ENCODE data around the gene ANAPC1.

DNA sequence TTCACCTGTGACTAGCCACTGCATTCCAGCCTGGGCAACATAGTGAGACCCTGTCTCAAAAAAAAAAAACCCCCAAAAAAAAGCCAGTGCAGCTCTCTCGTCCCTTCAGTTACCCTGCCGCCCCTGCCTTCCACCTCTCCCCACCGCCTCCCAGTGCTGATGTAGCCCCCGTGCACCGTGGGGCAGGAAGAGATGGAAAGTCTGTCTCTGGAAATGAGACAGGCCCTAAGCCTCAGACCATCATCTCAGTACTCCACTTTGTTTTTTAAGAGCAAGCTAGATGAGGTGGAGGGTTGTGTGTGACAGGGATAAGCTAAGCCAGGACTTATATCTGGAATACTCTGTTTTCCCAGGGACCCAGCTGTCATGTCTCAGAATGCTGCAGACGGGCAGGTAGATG is 46.4 kb upstream of the ANAPC1 start:
- no peak for TF ChIP-seq EP300 (IDR thresholded peaks at IDR 0.05)
- TF ChIP-seq POLR2A (IDR thresholded peaks at IDR 0.05): no peak
- TF ChIP-seq, protein P1, sequence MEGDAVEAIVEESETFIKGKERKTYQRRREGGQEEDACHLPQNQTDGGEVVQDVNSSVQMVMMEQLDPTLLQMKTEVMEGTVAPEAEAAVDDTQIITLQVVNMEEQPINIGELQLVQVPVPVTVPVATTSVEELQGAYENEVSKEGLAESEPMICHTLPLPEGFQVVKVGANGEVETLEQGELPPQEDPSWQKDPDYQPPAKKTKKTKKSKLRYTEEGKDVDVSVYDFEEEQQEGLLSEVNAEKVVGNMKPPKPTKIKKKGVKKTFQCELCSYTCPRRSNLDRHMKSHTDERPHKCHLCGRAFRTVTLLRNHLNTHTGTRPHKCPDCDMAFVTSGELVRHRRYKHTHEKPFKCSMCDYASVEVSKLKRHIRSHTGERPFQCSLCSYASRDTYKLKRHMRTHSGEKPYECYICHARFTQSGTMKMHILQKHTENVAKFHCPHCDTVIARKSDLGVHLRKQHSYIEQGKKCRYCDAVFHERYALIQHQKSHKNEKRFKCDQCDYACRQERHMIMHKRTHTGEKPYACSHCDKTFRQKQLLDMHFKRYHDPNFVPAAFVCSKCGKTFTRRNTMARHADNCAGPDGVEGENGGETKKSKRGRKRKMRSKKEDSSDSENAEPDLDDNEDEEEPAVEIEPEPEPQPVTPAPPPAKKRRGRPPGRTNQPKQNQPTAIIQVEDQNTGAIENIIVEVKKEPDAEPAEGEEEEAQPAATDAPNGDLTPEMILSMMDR (IDR thresholded peaks at IDR 0.05): no peak
